GM12878 (cell line): Measurements from ENCODE around the gene TRUB1. TPM values are rescaled to one million over a fixed set of nuclear protein-coding genes. Genes with fewer than 3 reads are reported as not detected.

Source experiments
- ATAC-seq: fragments of 200-7000 bp; cut with Tn5 transposase; 3 replicates; pipeline ENCODE4 v1.9.1; 2020; ENCODE audit warnings: mild to moderate bottlenecking, moderate library complexity
- BruUV-seq: library from RNA; stranded (reverse); fragments of 400-500 nt; replicated peaks from 2 replicates; lab custom pipeline; 2021; lab: Mats Ljungman, UMichigan
- CTCF ChIA-PET: fragments of 300-600 bp; sonication (Branson Sonifier 250); formaldehyde crosslinking; extraction: SDS; loops from one replicate; lab custom pipeline; 2021; ENCODE audit warnings: inconsistent platforms; lab: Yijun Ruan, JAX
- POLR2A ChIA-PET: fragments of 350-600 bp; formaldehyde crosslinking; extraction: SDS; loops from one replicate; lab custom pipeline; 2021; ENCODE audit warnings: inconsistent platforms; lab: Charles Lee
- RAD21 ChIA-PET: fragments of 300-600 bp; sonication (Branson Sonifier 250); formaldehyde crosslinking; loops from one replicate; lab custom pipeline; 2023; ENCODE audit warnings: antibody characterized with exemption; ENCODE audit not compliant: unreplicated experiment; lab: Charles Lee
- SMC1A ChIA-PET: fragments of 300-600 bp; sonication (Branson Sonifier 250); formaldehyde crosslinking; loops from one replicate; lab custom pipeline; 2023; ENCODE audit not compliant: unreplicated experiment, uncharacterized antibody; lab: Charles Lee
- DNase-seq: peaks from one replicate; pipeline ENCODE4 v3.0.0-alpha.2; 2011; ENCODE audit warnings: low read depth, low spot score
- FAIRE-seq: peaks from 3 replicates; lab custom pipeline; 2011; peaks lifted over from hg19 to GRCh38; lab: Jason Lieb, UNC
- H2AFZ ChIP-seq: 2 replicates; pipeline ENCODE4 v1.6.0; 2011; ENCODE audit warnings: low read depth, low read length, control low read depth; ENCODE audit not compliant: control insufficient read depth
- H3K27ac ChIP-seq: 2 replicates; pipeline ENCODE4 v1.5.1; 2011; ENCODE audit warnings: control low read depth; ENCODE audit not compliant: control insufficient read depth, insufficient read depth
- H3K27me3 ChIP-seq, 2 experiments: replicated peaks in 1 of 2; 2 replicates each; pipeline versions ENCODE4 v1.6.0 to v1.6.1; 2011; ENCODE audit warnings: low read length in 1 of 2; ENCODE audit not compliant: control insufficient read depth in 2 of 2, insufficient read depth in 2 of 2
- H3K36me3 ChIP-seq, 2 experiments: 2 replicates each; pipeline ENCODE4 v1.5.1; 2011; ENCODE audit warnings: low read length in 1 of 2; ENCODE audit not compliant: control insufficient read depth in 2 of 2, insufficient read depth in 2 of 2
- H3K4me1 ChIP-seq: 2 replicates; pipeline ENCODE4 v1.6.1; 2011; ENCODE audit warnings: mild to moderate bottlenecking, low read length, moderate library complexity, mixed read lengths; ENCODE audit not compliant: control insufficient read depth, insufficient read depth
- H3K4me2 ChIP-seq: 2 replicates; pipeline ENCODE4 v1.6.0; 2011; ENCODE audit warnings: control low read depth; ENCODE audit not compliant: control insufficient read depth, insufficient read depth
- H3K4me3 ChIP-seq: fragments of 200-600 bp; sonication (generic); 2 replicates; pipeline ENCODE4 v1.5.1; 2016
- H3K79me2 ChIP-seq: 2 replicates; pipeline ENCODE4 v1.6.0; 2011; ENCODE audit warnings: low read length; ENCODE audit not compliant: control insufficient read depth, insufficient read depth
- H3K9ac ChIP-seq: 2 replicates; pipeline ENCODE4 v1.8.0; 2011; ENCODE audit warnings: low read length, control low read depth, mixed read lengths; ENCODE audit not compliant: control insufficient read depth, insufficient read depth
- H3K9me3 ChIP-seq: replicated peaks from 3 replicates; pipeline ENCODE4 v1.5.1; 2011; ENCODE audit warnings: mild to moderate bottlenecking, low read length; ENCODE audit not compliant: control insufficient read depth, insufficient read depth
- H4K20me1 ChIP-seq: 2 replicates; pipeline ENCODE4 v1.6.0; 2011; ENCODE audit not compliant: control insufficient read depth, insufficient read depth
- BCLAF1 ChIP-seq: fragments of 450-650 bp; IDR thresholded peaks from 2 replicates; pipeline ENCODE4 v1.6.1; 2017; ENCODE audit warnings: antibody characterized with exemption, mild to moderate bottlenecking, moderate library complexity
- KDM1A ChIP-seq: fragments of 200-600 bp; sonication (generic); IDR thresholded peaks from 2 replicates; pipeline ENCODE4 v1.6.1; 2016; ENCODE audit warnings: borderline replicate concordance
- MLLT1 ChIP-seq: fragments of 450-650 bp; IDR thresholded peaks from 2 replicates; pipeline ENCODE4 v1.6.1; 2016; ENCODE audit warnings: mild to moderate bottlenecking
- SIN3A ChIP-seq: IDR thresholded peaks from 2 replicates; pipeline ENCODE4 v1.6.1; 2012; ENCODE audit warnings: low read depth, low read length, improper control_type of control experiment
- WGBS: methylation state at CpG from one replicate; pipeline ENCODE4 v1.1.6; 2016; ENCODE audit warnings: low lambda C conversion rate; ENCODE audit not compliant: insufficient replicate concordance, insufficient coverage; ENCODE audit errors: missing lambda C conversion rate; 5-methylcytosine and 5-hydroxymethylcytosine counted together
- in situ Hi-C: fragments of 300-500 bp; cut with MboI; formaldehyde crosslinking; loops from 9 replicates; pipeline ENCODE4 v1.14.3; 2018; ENCODE audit warnings: mixed read lengths
- intact Hi-C: fragments of 100-400 bp; cut with micrococcal nuclease; formaldehyde crosslinking; loops from one replicate; pipeline ENCODE4 v1.14.2; 2022; ENCODE audit not compliant: unreplicated experiment
- polyA plus RNA-seq, 11 experiments: library from polyadenylated mRNA; depleted of rRNA in 4 of 11; unstranded in 6 of 11; stranded (reverse) in 5 of 11; fragments of >200 nt; fragmentation: Nextera tagmentation in 4 of 11; fragmentation: Illumina TruSeq in 1 of 11; extraction: Ambion mirVana in 4 of 11; extraction: Trizol in 1 of 11; gene quantifications; 1 replicate in 1 of 11; 2 replicates in 10 of 11; pipeline versions ENCODE4 v1.2.1 to v1.2.3, GENCODE V29; 2011 to 2016; ENCODE audit warnings: inconsistent platforms in 2 of 11, missing spikeins in 2 of 11, low read depth in 1 of 11
- total RNA-seq, 4 experiments: library from RNA; depleted of rRNA in 3 of 4; stranded (reverse); fragments of >200 nt in 3 of 4; fragmentation: Illumina TruSeq in 1 of 4; extraction: Trizol in 1 of 4; gene quantifications; 2 replicates each; pipeline versions ENCODE4 v1.2.1 to v1.2.3, GENCODE V29; 2013 to 2021

The TRUB1 gene
- total and polyA plus RNA-seq, 10 of the 15 experiments (the other 5 are each of a cell fraction or from before 2014, with no cell fraction given), result 8.1 to 24.0 (median 15.9) TPM

- no peaks in the 10 kb centered on the region for H4K20me1 ChIP-seq
- TF ChIP-seq SIN3A (no peak), BCLAF1 (no peak), KDM1A (no peak), MLLT1 (no peak)
- H2AFZ ChIP-seq, result no peak overlapping the region
- WGBS, result 89% methylated on average over 4 of the region's 4 CpGs
- no peak overlapping the region for H3K4me3 ChIP-seq
- in situ Hi-C loops (no loop called here), intact Hi-C loops (no loop called here)
- H3K4me1 ChIP-seq, result 0 out of 2 replicates have a peak, but pooled peaks cover 2% of the 10 kb centered on the region
- ChIA-PET RAD21 (no interaction called here), SMC1A (interaction anchor here (0.6 to 1.3 kb wide), 2 partner anchors 12 to 54 kb away, joined by 3 read pairs; no protein-coding TSS in a partner anchor), POLR2A (no interaction called here), CTCF (interaction anchor here (1.2 to 1.4 kb wide), 2 partner anchors 91 to 149 kb away, joined by 3 to 4 read pairs; no protein-coding TSS in a partner anchor)
- no TSS peak for BruUV-seq
- no peak overlapping the region for H3K9ac ChIP-seq
- ATAC-seq (peak; percentile 15; the same call in 1 of the 3 replicates), FAIRE-seq (no peak), DNase-seq (no peak)
- H3K27ac ChIP-seq, result no peak overlapping the region
- peaks cover 0 to 2% of the 10 kb centered on the region in 2 experiments; a peak in 1 of 4 replicates for H3K36me3 ChIP-seq
- H3K9me3 ChIP-seq, result no peaks in the 10 kb centered on the region
- H3K79me2 ChIP-seq, result peaks cover 5% of the 10 kb centered on the region; the same call in 1 of the 2 replicates
- no peak overlapping the region for H3K4me2 ChIP-seq
- no peaks in the 10 kb centered on the region for H3K27me3 ChIP-seq
Measured at GRCh38 chr10:114970515-114970914, 32.5 kb downstream of the TRUB1 start.
